D341Med (cell line): ENCODE data around the gene PSMF1.
"Not testable (repeated sequence)": the region's sequence is repeated elsewhere in the genome, so short reads cannot be mapped to it uniquely, and the experiment has no call there.

ENCODE experiments used
- DNase-seq: peaks from one replicate; pipeline ENCODE4 v3.0.0; 2012; ENCODE audit warnings: low spot score

PSMF1 gene

GRCh38 chr20:1122388-1123315, 4.2 kb downstream of the PSMF1 start:
- no peak for DNase-seq

DNA sequence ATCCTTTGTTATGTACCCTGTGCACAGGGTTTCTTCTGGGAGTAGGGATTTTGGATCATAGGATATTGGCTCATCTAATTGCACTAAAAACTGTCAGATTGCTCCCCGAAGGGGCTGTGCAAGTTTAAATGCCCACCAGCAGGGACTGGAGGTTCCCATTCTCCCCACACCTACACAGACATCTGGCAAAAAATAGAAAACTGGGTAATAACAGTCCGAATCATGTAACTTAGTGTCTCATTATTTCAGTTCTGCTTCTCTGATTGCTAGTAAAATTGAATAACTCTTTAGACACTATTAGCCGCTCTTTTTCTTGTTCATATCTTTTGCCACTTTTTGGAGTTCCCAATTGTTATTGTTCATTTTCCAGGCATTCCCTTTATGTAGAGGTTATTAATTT, 5.3 kb downstream of the PSMF1 start:
- no peak for DNase-seq

GRCh38 chr20:1124421-1124820, 6.0 kb downstream of the PSMF1 start:
- no peak for DNase-seq

DNA sequence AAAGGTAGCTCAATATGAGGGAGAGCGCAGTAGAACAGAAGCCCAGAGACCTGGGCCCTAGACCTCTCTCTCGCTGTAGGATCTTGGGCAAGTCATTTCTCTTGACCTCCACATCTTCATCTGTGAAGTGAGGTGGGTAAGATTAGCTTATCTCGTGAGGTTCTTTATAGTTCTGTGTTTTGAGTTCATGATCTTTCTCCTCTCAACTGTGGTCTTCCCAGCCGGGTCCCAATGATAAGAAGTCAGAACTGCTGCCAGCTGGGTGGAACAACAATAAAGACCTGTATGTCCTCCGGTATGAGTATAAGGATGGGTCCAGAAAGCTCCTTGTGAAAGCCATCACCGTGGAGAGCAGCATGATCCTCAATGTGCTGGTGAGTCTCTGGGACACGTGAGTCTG, 6.9 kb downstream of the PSMF1 start:
- DNase-seq = no peak

DNA sequence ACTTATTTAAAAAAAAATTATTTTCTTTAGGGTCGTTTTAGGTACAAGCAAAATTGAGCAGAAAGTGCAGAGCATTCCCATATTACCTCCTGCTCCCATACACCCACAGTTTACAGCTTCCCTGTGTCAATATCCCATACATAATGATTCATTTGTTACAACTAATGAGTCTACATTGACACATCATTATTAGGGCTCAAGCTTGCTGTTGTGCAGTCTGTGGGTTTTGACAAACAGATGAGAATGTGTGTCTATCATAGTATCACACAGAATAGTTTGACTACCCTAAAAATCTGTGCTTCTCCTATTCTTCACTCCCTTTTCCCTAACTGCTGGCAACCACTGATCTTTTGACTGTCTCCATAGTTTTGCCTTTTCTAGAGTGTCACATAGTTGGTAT, 9.4 kb downstream of the PSMF1 start:
- no peak for DNase-seq

- DNase-seq = no peak
These were observed 11.8 kb downstream of the PSMF1 start for GRCh38 chr20:1130058-1130694.

GRCh38 chr20:1130847-1131246, 12.4 kb downstream of the PSMF1 start:
- no peak for DNase-seq

DNA sequence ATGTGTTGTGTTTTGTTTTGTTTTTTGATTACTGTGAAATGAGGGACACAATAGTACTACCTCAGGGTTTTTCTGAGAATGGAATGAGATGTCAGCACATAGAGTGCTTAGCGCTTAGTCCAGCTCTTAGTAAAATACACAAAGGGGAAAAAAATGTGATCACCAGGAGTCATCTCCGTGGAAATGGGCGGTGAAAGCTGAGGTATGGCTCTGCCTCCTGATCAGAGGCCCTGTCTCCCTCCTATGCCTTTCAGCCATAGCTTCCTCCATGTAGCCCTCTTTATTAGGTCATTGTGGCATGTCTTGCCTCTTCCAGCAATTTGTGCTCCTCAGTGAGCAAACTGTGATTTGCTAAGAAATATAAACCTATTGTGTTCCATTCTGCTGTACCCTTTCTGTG, 13.0 kb downstream of the PSMF1 start:
- DNase-seq = no peak

- DNase-seq = no peak
These were observed 16.0 kb downstream of the PSMF1 start for GRCh38 chr20:1134355-1134754.

GRCh38 chr20:1134836-1135235, 16.4 kb downstream of the PSMF1 start:
- no peak for DNase-seq

DNA sequence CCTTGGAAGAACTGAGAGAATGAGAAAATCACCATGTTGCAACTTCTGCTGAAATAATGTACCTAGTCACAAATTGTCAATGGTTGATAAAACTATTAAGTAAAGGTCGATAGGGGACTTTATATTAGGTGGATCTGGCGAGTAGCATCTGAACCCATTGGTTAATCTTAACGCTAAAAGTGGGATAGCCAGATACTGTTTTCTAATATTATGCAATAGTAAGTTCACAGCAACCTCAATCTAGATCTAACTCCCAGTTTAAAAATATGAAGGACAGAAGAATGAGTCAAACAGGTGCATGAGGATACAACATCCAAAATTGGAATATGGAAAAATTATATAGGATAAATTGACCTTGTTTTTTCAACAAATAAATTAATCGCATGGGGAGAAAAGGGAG, 18.8 kb downstream of the PSMF1 start:
- DNase-seq = no peak

DNA sequence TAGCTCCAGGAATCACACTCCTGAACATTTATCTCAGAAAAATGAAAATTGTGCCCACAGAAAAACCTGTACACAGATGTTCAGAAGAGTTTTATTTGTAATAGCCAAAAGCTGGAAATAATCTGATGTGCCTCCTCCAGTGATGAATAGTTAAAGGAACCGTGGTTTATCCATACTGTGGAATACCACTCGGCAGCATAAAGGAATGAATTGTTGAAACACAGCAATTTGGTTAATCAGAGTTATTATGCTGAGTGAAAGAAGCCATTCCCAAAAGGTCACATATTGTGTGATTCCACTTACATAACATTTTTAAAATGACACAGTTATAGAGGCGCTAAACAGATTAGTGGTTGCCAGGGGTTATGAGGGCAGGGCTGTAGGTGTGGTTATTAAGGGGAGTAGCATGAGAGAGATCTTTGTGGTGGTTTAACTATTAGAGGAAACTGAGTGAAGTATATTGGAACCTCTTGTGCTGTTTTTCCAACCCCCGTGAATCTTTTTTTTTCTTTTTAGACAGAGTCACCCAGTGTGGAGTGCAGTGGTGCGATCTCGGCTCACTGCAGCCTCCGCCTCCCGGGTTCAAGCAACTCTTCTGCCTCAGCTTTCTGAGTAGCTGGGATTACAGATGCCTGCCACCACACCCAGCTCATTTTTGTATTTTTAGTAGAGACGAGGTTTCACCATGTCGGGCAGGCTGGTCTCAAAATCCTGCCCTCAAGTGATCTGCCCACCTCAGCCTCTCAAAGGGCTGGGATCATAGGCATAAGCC, 26.2 kb downstream of the PSMF1 start:
- DNase-seq = no peak

DNA sequence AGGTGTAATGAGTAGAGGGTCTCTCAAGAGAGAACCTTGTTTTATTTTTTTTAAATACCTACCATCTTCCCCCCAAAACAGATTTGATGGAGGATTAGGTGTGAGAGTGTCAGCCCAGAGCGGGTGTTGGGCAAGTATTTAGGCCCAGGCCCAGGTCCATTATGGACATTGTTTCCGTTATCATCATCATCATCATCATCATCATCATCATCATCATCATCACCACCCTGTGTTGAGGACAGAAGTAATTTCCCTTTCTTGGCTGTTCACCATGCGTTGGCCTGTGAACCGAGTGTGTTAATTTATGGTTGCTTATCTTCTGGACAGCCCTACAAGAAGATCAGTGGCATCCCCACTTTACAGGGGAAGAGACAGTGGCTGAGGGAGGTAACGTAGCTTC, 28.6 kb downstream of the PSMF1 start:
- no peak for DNase-seq

DNA sequence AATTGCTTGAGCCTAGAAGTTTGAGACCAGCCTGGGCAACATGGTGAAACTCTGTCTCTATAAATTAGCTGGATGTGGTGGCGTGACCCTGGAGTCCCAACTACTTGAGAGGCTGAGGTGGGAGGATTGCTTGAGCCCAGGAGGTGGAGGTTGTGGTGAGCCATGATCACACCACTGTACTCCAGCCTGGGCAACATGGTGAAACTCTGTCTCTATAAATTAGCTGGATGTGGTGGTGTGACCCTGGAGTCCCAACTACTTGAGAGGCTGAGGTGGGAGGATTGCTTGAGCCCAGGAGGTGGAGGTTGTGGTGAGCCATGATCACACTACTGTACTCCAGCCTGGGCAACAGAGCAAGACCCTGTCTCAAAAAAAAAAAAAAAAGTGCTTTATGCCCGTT, 31.4 kb downstream of the PSMF1 start:
- DNase-seq = not testable (repeated sequence)

DNA sequence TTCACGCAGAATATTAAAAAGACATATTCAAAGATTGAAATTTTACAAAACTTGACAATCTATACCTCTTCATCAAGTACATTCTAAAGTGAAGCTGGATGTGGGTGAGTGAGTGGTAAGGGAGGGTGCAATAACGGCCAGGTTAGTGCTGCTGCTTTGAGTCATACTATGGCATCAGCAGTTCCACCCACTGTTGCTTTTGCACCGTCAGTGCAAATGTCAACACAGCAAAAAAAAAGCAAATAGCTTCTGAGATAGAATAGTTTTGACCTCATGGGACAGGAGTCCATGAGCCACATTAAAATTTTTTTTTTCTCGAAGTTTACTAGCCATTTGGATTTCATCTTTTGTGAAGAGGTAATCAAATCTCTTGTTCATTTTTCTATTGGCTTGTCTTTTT, 31.8 kb downstream of the PSMF1 start:
- no peak for DNase-seq

GRCh38 chr20:1150968-1151367, 32.6 kb downstream of the PSMF1 start:
- no peak for DNase-seq

- no peak for DNase-seq
These were observed 35.8 kb downstream of the PSMF1 start for GRCh38 chr20:1154226-1154625.

GRCh38 chr20:1154691-1155090, 36.3 kb downstream of the PSMF1 start:
- DNase-seq = no peak

DNA sequence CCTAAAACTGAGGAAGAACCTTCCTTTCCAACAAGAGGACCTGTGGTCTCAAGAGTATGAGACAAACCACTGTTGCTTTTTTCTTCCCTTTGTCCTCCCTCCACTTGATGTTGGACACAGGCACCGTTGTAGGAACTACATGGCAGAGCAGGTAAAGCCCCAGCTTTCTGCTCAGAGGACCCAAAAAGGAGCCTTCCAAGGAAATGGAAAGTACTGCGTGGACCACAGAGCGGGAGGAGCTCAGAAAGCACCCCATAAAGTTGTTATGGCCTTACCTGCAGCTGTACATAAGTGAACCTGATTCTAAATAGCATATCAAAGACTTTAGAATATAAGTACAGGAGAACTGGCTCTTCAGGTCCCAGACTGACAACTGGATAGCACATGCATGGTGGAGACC, 36.9 kb downstream of the PSMF1 start:
- DNase-seq = no peak

GRCh38 chr20:1160496-1160895, 42.1 kb downstream of the PSMF1 start:
- no peak for DNase-seq

DNA sequence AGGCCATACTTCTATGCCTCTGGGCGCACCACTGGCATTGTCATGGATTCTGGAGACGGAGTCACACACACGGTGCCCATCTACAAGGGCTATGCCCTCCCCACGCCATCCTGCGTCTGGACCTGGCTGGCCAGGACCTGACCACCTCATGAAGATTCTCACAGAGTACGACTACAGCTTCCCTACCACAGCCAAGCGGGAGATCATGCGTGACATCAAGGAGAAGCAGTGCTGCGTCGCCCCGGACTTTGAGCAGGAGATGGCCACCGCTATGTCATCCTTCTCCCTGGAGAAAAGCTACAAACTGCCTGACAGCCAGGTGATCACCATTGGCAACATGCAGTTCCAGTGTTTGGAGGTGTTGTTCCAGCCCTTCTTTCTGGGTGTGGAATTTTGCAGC, 42.6 kb downstream of the PSMF1 start:
- no peak for DNase-seq

DNA sequence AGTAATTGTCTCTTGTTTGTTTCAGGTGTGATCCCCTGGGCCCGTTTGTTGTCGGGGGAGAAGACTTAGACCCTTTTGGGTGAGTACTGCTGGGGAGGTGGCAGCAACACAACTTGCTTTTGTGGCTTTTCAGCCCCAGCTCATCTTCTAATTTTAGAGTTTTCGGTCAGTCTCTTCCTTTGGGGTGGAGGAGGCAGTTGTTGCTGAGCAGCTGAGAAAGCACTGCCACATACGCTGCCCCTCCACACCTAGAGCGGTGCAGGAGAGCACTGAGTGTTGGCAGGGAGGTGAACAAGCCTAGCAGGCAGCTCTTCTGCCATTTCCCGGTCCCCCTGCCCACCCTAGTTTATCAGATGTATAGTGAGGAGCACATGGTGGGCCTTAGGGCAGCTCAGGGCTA, 44.7 kb downstream of the PSMF1 start:
- DNase-seq = no peak

DNA sequence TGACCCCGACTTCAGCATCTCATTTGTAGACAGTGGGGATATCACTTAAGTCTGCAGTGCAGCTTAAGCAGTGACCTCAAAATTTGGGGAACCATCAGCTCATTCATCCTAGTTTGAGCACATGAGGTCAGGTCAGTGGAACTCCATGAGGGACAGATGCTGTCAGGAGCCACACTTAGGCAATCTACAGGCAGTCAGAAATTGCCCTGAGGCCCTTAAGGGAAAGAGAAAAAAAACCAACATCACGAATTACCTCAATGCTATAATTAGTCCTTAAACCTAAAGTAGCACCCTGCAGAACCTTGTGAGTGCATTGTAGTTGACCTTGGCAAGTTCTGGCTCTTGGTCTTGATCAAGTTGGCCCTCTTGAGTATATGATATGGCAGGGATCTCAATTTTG, 45.3 kb downstream of the PSMF1 start:
- DNase-seq = no peak
